Testis (tissue), 3 donors: ENCODE measurements around the gene STK32A. TPM values are rescaled to one million over a fixed set of nuclear protein-coding genes. Genes with fewer than 3 reads are reported as not detected.

Experiments used
- DNase-seq: peaks from one replicate; pipeline ENCODE4 v3.0.0-alpha.2; 2019
- H3K27ac ChIP-seq, 2 donors: fragments of 200-600 bp; sonication (generic); one replicate each; pipeline ENCODE4 v1.5.1; 2019
- H3K27me3 ChIP-seq: fragments of 200-600 bp; sonication (generic); one replicate; pipeline ENCODE4 v1.5.1; 2019
- H3K36me3 ChIP-seq: fragments of 200-600 bp; sonication (generic); one replicate; pipeline ENCODE4 v1.5.1; 2017; ENCODE audit warnings: low read depth; ENCODE audit errors: missing control alignments
- H3K4me1 ChIP-seq: fragments of 200-600 bp; sonication (generic); one replicate; pipeline ENCODE4 v1.5.1; 2019
- H3K4me3 ChIP-seq, 2 donors: fragments of 200-600 bp; sonication (generic); one replicate each; pipeline ENCODE4 v1.5.1; 2017 to 2019
- H3K9me3 ChIP-seq: fragments of 200-600 bp; sonication (generic); one replicate; pipeline ENCODE4 v1.5.1; 2017
- POLR2A ChIP-seq: fragments of 450-650 bp; IDR thresholded peaks from one replicate; pipeline ENCODE4 v1.6.1; 2017; ENCODE audit warnings: antibody characterized with exemption, mild to moderate bottlenecking, moderate library complexity
- WGBS, 2 donors: methylation state at CpG; one replicate each; pipeline ENCODE4 v1.1.5; 2018; 5-methylcytosine and 5-hydroxymethylcytosine counted together
- intact Hi-C: fragments of 100-400 bp; cut with DNase I; formaldehyde crosslinking; loops from one replicate; pipeline ENCODE4 v1.15.1; 2023; ENCODE audit warnings: low total_unique reads
- polyA plus RNA-seq: library from polyadenylated mRNA; stranded (reverse); fragments of 350-450 nt; fragmentation: Illumina TruSeq; extraction: RNeasy Lipid Tissue Mini Kit (QIAGEN cat#74804); gene quantifications from one replicate; pipeline ENCODE4 v1.2.3, GENCODE V29; 2014; ENCODE audit warnings: low read depth, low replicate concordance; ENCODE audit not compliant: insufficient read depth
- total RNA-seq, 2 donors: library from RNA; depleted of rRNA; stranded (reverse); fragments of >200 nt; gene quantifications; one replicate each; pipeline ENCODE4 v1.2.3, GENCODE V29; 2016
- TF ChIP-seq, protein P1 (sequence below), 3 experiments: fragments of 450-650 bp in 2 of 3; fragments of 200-600 bp in 1 of 3; sonication (generic) in 1 of 3; IDR thresholded peaks; one replicate each; pipeline ENCODE4 v1.5.1; 2016 to 2019; ENCODE audit warnings: antibody characterized with exemption in 3 of 3, mild to moderate bottlenecking in 2 of 3, moderate library complexity in 1 of 3

STK32A gene
- total and polyA plus RNA-seq, 3 donors from 2014 or later: 3.9 to 7.9 (median 6.0) TPM

DNA sequence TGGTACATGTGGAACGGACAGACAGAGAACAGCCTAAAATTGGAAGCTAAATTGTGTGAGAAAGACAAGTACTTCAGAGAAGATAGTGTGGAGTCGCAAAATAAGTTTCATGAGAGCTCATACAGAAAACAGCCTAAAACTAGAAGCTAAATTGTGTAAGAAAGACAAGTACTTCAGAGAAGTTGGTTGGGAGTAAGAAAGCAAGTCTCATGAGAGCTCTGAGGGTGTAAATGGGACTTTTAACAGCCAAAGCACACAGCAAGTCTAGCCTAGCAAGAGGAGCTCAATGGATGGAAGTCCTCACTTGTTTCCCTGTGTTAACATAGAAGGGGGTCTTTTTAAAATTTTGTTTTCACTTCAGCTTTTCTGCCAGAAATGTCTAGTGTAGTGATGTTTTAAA lies 93.1 kb downstream of the STK32A start:
- Histone ChIP-seq H3K27me3 (no peaks in the 10 kb centered on the region), H3K36me3 (no peaks in the 10 kb centered on the region), H3K4me3 (no peak overlapping the region), H3K9me3 (no peaks in the 10 kb centered on the region), H3K4me1 (no peaks in the 10 kb centered on the region), H3K27ac (no peak overlapping the region)
- no peak for TF ChIP-seq POLR2A
- TF ChIP-seq, protein P1, sequence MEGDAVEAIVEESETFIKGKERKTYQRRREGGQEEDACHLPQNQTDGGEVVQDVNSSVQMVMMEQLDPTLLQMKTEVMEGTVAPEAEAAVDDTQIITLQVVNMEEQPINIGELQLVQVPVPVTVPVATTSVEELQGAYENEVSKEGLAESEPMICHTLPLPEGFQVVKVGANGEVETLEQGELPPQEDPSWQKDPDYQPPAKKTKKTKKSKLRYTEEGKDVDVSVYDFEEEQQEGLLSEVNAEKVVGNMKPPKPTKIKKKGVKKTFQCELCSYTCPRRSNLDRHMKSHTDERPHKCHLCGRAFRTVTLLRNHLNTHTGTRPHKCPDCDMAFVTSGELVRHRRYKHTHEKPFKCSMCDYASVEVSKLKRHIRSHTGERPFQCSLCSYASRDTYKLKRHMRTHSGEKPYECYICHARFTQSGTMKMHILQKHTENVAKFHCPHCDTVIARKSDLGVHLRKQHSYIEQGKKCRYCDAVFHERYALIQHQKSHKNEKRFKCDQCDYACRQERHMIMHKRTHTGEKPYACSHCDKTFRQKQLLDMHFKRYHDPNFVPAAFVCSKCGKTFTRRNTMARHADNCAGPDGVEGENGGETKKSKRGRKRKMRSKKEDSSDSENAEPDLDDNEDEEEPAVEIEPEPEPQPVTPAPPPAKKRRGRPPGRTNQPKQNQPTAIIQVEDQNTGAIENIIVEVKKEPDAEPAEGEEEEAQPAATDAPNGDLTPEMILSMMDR (IDR thresholded peaks at IDR 0.05): no peak
- intact Hi-C loops: no loop called here
- no peak for DNase-seq
- WGBS, 2 donors: 85 to 88% methylated on average over 2 of the region's 2 CpGs

DNA sequence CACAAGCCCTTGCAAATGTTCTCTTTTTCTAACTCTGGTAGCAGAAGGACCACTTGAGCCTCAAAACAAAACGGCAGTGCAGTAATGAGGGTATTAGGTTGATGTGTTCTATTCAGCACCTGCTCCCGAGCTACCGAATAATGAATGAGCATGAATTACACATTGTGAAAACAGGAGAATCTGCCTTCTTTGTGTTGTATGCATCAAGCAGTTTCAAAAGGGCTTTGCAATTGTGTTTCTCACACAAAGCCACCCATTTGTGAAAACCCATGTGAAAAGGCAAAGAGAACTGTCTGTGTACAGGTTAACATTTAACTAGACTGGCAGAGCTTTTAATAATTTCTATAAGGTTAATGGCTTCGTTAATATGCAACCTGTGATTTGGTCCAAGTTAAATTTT lies 97.8 kb downstream of the STK32A start:
- 69 to 74% methylated on average over 4 of the region's 4 CpGs for WGBS, 2 donors
- TF ChIP-seq POLR2A: no peak
- TF ChIP-seq, protein P1 (IDR thresholded peaks at IDR 0.05): no peak

DNA sequence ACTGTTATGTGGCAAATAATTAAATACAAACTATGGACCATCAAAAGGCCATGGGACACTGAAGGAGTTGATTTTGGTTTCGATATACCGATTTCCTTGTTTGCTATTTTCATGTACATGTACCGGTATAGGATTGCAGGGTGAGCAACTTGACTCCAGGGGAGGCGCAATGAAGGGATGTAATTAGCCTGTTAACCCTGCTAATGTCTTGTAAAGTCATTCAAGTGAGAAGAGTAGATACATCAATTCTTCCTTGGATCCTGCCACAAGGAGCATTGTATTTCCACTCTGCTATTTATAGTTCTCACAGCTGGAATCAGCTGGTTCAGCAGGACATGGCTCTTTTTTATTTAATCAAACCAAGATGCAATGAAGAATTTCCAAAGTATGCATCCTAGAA lies 102.0 kb downstream of the STK32A start:
- WGBS, 2 donors: 68 to 78% methylated on average over 4 of the region's 4 CpGs
- Histone ChIP-seq H3K9me3 (no peaks in the 10 kb centered on the region), H3K27ac (no peak overlapping the region), H3K4me3 (no peak overlapping the region), H3K36me3 (no peaks in the 10 kb centered on the region), H3K27me3 (no peaks in the 10 kb centered on the region), H3K4me1 (no peaks in the 10 kb centered on the region)
- DNase-seq: no peak
- intact Hi-C loops: no loop called here
- TF ChIP-seq POLR2A: no peak
- TF ChIP-seq, protein P1 (IDR thresholded peaks at IDR 0.05): no peak

More for the DNA sequence above, 97.8 kb downstream of the STK32A start:
- intact Hi-C loops: no loop called here
- Histone ChIP-seq H3K4me1 (no peaks in the 10 kb centered on the region), H3K9me3 (no peaks in the 10 kb centered on the region), H3K27me3 (no peaks in the 10 kb centered on the region), H3K27ac (no peak overlapping the region), H3K4me3 (no peak overlapping the region), H3K36me3 (no peaks in the 10 kb centered on the region)
- no peak for DNase-seq

DNA sequence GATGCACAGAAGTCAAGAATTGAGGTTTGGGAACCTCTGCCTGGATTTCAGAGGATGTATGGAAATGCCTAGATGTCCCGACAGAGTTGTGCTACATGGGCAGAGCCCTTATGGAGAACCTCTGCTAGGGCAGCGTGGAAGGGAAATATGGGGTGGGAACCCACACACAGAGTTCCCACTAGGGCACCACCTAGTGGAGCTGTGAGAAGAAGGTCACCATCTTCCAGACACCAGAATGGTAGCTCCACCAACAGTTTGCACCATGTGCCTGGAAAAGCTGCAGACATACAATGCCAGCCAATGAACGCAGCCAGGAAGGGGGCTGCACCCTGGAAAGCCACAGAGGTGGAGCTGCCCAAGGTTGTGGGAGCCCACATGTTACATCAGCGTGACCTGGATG lies 104.5 kb downstream of the STK32A start:
- WGBS, 2 donors: 85 to 92% methylated on average over 4 of the region's 4 CpGs

DNA sequence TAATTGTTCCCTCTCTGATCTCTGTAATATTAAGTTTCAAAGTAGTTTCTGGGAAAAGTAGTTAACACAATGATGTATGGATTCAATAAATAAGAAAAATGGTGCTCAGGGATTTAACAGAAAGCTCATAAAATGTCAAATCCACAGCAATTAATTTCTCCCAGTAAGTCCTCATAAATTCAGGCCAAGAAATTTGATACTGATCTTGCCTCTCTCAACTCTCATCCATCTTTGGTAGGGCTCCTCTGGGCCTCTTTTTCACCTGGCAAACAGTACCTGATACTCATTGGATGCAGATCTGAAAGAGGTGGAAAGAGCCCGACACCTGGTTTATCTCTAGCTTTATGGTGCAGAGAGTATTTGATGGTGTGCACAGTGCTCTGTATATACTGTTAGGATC lies 106.1 kb downstream of the STK32A start:
- TF ChIP-seq POLR2A: no peak
- TF ChIP-seq, protein P1 (IDR thresholded peaks at IDR 0.05): no peak
- Histone ChIP-seq H3K9me3 (no peaks in the 10 kb centered on the region), H3K4me1 (no peaks in the 10 kb centered on the region), H3K4me3 (no peak overlapping the region), H3K27ac (no peak overlapping the region), H3K36me3 (no peaks in the 10 kb centered on the region), H3K27me3 (no peaks in the 10 kb centered on the region)
- WGBS, 2 donors: 82 to 92% methylated on average over 1 of the region's 1 CpG
- intact Hi-C loops: no loop called here
- DNase-seq: no peak

More for the DNA sequence above, 104.5 kb downstream of the STK32A start:
- intact Hi-C loops: no loop called here
- H3K36me3 ChIP-seq: no peaks in the 10 kb centered on the region
- no peaks in the 10 kb centered on the region for H3K4me1 ChIP-seq
- H3K27me3 ChIP-seq: no peaks in the 10 kb centered on the region
- TF ChIP-seq POLR2A: no peak
- TF ChIP-seq, protein P1 (IDR thresholded peaks at IDR 0.05): no peak
- H3K27ac ChIP-seq: no peak overlapping the region
- H3K4me3 ChIP-seq: no peak overlapping the region
- H3K9me3 ChIP-seq: no peaks in the 10 kb centered on the region
- DNase-seq: no peak
